Measurements from ENCODE around the gene ATXN10. TPM values are rescaled to one million over a fixed set of nuclear protein-coding genes. Genes with fewer than 3 reads are reported as not detected.

Gene ATXN10
- total RNA-seq, 6 donors from 2014 or later = 90.2 to 137 (median 110) TPM

- ATAC-seq (ENCODE audit: low FRiP score in 2 of 2) = no peak
- Histone ChIP-seq H3K27ac (no peak overlapping the region), H3K4me3 (no peak overlapping the region), H3K4me1 (peaks cover 0 to 17% (median 4%) of the 10 kb centered on the region in 4 donors), H3K36me3 (no peaks in the 10 kb centered on the region), H3K9me3 (no peaks in the 10 kb centered on the region), H3K27me3 (no peaks in the 10 kb centered on the region)
- 86 to 91% methylated on average over 22 of the region's 22 CpGs for WGBS, 2 donors
- TF ChIP-seq EP300 (IDR thresholded peaks at IDR 0.05) (no peak), POLR2AphosphoS5 (IDR thresholded peaks at IDR 0.05) (no peak), POLR2A (IDR thresholded peaks at IDR 0.05) (no peak)
- TF ChIP-seq, protein P1, sequence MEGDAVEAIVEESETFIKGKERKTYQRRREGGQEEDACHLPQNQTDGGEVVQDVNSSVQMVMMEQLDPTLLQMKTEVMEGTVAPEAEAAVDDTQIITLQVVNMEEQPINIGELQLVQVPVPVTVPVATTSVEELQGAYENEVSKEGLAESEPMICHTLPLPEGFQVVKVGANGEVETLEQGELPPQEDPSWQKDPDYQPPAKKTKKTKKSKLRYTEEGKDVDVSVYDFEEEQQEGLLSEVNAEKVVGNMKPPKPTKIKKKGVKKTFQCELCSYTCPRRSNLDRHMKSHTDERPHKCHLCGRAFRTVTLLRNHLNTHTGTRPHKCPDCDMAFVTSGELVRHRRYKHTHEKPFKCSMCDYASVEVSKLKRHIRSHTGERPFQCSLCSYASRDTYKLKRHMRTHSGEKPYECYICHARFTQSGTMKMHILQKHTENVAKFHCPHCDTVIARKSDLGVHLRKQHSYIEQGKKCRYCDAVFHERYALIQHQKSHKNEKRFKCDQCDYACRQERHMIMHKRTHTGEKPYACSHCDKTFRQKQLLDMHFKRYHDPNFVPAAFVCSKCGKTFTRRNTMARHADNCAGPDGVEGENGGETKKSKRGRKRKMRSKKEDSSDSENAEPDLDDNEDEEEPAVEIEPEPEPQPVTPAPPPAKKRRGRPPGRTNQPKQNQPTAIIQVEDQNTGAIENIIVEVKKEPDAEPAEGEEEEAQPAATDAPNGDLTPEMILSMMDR (IDR thresholded peaks at IDR 0.05) = no peak
- no peak for DNase-seq
Observed at GRCh38 chr22:45627489-45628233, 44.0 kb upstream of the ATXN10 start.

- Histone ChIP-seq H3K4me1 (peaks cover 0 to 17% (median 4%) of the 10 kb centered on the region in 4 donors), H3K27me3 (no peaks in the 10 kb centered on the region), H3K4me3 (no peak overlapping the region), H3K36me3 (no peaks in the 10 kb centered on the region), H3K27ac (no peak overlapping the region), H3K9me3 (no peaks in the 10 kb centered on the region)
- WGBS, 2 donors = 58 to 59% methylated on average over 5 of the region's 5 CpGs
- TF ChIP-seq POLR2A (IDR thresholded peaks at IDR 0.05) (no peak), POLR2AphosphoS5 (IDR thresholded peaks at IDR 0.05) (no peak), EP300 (IDR thresholded peaks at IDR 0.05) (no peak)
- TF ChIP-seq, protein P1 (IDR thresholded peaks at IDR 0.05) = no peak
- DNase-seq (peak in 1 of 2 donors; percentile 32), ATAC-seq (ENCODE audit: low FRiP score in 2 of 2) (no peak)
Observed at GRCh38 chr22:45628515-45628914, 43.1 kb upstream of the ATXN10 start.

- no peak overlapping the region for H3K27ac ChIP-seq
- peaks cover 0 to 2% (median 0%) of the 10 kb centered on the region in 4 donors for H3K27me3 ChIP-seq
- TF ChIP-seq POLR2AphosphoS5 (IDR thresholded peaks at IDR 0.05) (no peak), EP300 (IDR thresholded peaks at IDR 0.05) (no peak), POLR2A (IDR thresholded peaks at IDR 0.05) (no peak)
- TF ChIP-seq, protein P1 (IDR thresholded peaks at IDR 0.05) = no peak
- H3K4me3 ChIP-seq = no peak overlapping the region
- peaks cover 0 to 13% (median 0%) of the 10 kb centered on the region in 4 donors for H3K4me1 ChIP-seq
- ATAC-seq (ENCODE audit: low FRiP score in 2 of 2) (no peak), DNase-seq (no peak)
- H3K36me3 ChIP-seq = no peaks in the 10 kb centered on the region
- H3K9me3 ChIP-seq = no peaks in the 10 kb centered on the region
- 49 to 64% methylated on average over 12 to 13 of the region's 15 CpGs for WGBS, 2 donors
Observed at GRCh38 chr22:45629469-45630089, 42.1 kb upstream of the ATXN10 start.

DNA sequence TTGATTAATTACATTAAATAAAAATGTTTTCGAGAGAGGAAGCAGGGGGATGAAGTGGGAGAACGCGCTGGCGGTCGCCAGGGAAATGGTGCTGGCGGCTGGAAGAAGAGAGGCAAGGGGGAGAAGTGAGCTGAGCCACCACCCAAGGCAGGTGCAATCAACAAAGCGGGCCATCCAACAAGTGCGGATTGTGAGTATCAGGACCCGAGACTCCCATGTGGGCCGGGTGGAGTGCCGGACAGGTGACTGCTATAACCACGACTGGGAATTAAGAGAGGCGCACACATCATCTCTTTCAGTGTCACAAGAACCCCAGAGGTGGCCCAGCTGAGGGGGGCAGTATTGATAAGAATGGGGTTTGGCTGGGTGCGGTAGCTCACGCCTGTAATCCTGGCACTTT lies 41.2 kb upstream of the ATXN10 start:
- no peak overlapping the region for H3K27ac ChIP-seq
- 91 to 95% methylated on average over 15 of the region's 15 CpGs for WGBS, 2 donors
- peaks cover 0 to 8% (median 0%) of the 10 kb centered on the region in 4 donors for H3K4me1 ChIP-seq
- H3K36me3 ChIP-seq = no peaks in the 10 kb centered on the region
- DNase-seq (no peak), ATAC-seq (ENCODE audit: low FRiP score in 2 of 2) (no peak)
- peaks cover 0 to 2% (median 0%) of the 10 kb centered on the region in 4 donors for H3K27me3 ChIP-seq
- no peaks in the 10 kb centered on the region for H3K9me3 ChIP-seq
- no peak for TF ChIP-seq EP300 (IDR thresholded peaks at IDR 0.05)
- no peak for TF ChIP-seq POLR2AphosphoS5 (IDR thresholded peaks at IDR 0.05)
- no peak for TF ChIP-seq POLR2A (IDR thresholded peaks at IDR 0.05)
- H3K4me3 ChIP-seq = no peak overlapping the region

- Histone ChIP-seq H3K27ac (no peak overlapping the region), H3K36me3 (no peaks in the 10 kb centered on the region), H3K9me3 (no peaks in the 10 kb centered on the region), H3K4me1 (peaks cover 0 to 8% (median 0%) of the 10 kb centered on the region in 4 donors), H3K4me3 (no peak overlapping the region), H3K27me3 (peaks cover 0 to 2% (median 0%) of the 10 kb centered on the region in 4 donors)
- ATAC-seq (ENCODE audit: low FRiP score in 2 of 2) = no peak
- DNase-seq = no peak
- TF ChIP-seq, protein P1 (IDR thresholded peaks at IDR 0.05) = no peak
- TF ChIP-seq EP300 (IDR thresholded peaks at IDR 0.05) = no peak
- no peak for TF ChIP-seq POLR2AphosphoS5 (IDR thresholded peaks at IDR 0.05)
- TF ChIP-seq POLR2A (IDR thresholded peaks at IDR 0.05) = no peak
- WGBS, 2 donors = 52 to 55% methylated on average over 12 of the region's 12 CpGs
Observed at GRCh38 chr22:45631140-45631840, 40.3 kb upstream of the ATXN10 start.
